NCI-H2081 (cell line): Measurements from ENCODE around the gene FAF2.
"Not testable (repeated sequence)": the region's sequence is repeated elsewhere in the genome, so short reads cannot be mapped to it uniquely, and the experiment has no call there.

ENCODE experiments used
- DNase-seq, 2 experiments: peaks; one replicate each; lab custom pipeline; 2025; lab: John Stamatoyannopoulos, UW

FAF2 gene, protein sequence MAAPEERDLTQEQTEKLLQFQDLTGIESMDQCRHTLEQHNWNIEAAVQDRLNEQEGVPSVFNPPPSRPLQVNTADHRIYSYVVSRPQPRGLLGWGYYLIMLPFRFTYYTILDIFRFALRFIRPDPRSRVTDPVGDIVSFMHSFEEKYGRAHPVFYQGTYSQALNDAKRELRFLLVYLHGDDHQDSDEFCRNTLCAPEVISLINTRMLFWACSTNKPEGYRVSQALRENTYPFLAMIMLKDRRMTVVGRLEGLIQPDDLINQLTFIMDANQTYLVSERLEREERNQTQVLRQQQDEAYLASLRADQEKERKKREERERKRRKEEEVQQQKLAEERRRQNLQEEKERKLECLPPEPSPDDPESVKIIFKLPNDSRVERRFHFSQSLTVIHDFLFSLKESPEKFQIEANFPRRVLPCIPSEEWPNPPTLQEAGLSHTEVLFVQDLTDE

GRCh38 chr5:176447978-176448608 lies at the start of gene FAF2:
Gene FAF2, plus strand, starts transcription at chr5:176448385. Its CDS starts 23 bp downstream, at chr5:176448408.
- DNase-seq = peak; percentile 91 to 93

GRCh38 chr5:176400382-176401156 lies 47.6 kb upstream of the FAF2 start:
- DNase-seq = no peak

- DNase-seq = no peak
These were observed 46.6 kb upstream of the FAF2 start for GRCh38 chr5:176401281-176402205.

- DNase-seq = no peak
These were observed 42.3 kb upstream of the FAF2 start for GRCh38 chr5:176405656-176406435.

- DNase-seq = no peak
These were observed 41.6 kb upstream of the FAF2 start for GRCh38 chr5:176406436-176407052.

GRCh38 chr5:176407456-176408251 lies 40.5 kb upstream of the FAF2 start:
- no peak for DNase-seq

DNA sequence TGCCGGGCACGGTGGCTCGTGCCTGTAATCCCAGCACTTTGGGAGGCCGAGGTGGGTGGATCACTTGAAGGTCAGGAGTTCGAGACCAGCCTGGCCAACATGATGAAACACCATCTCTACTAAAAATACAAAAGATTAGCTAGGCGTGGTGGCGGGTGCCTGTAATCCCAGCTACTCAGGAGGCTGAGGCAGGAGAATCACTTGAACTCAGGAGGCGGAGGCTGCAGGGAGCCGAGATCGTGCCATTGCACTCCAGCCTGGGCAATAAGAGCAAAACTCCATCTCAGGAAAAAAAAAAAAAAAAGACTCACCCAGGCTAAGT lies 40.0 kb upstream of the FAF2 start:
- not testable (repeated sequence) for DNase-seq

DNA sequence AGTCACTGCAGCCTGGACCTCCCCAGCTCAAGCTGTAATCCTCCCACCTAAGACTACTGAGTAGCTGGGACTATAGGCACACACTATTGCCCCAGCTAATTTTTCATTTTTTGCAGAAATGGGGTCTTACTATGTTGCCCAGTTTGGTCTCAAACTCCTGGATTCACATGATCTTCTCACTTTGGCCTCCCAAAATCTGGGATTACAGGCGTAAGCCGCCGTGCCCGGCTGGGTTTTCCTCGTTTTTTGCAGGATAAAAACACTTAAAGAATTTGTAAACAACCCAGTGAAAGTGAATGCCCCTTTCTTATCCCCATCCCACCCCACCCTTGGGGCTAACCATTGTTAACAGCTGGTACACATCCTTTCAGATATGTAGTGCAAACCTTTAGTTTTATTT lies 39.6 kb upstream of the FAF2 start:
- DNase-seq = no peak

DNA sequence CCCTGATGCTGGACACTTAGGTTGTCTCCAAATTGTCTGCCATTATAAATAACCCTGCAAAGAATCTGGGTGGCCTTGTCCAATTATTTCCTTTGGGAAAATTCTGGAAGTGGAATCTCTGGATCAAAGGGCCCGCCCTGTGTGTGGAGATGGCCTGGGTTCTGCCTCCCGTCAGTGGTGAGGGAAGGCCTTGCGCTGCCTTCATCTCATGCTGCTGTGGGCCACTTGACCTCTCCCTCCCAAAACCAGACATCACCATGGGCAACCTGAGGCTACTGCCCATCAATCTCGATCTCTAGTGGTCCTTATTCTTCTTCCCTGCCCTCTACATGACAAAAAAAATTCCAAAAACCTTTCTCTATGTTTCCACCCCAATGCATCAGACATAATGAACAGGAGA lies 38.4 kb upstream of the FAF2 start:
- DNase-seq = no peak

- no peak for DNase-seq
These were observed 37.6 kb upstream of the FAF2 start for GRCh38 chr5:176410486-176411180.

DNA sequence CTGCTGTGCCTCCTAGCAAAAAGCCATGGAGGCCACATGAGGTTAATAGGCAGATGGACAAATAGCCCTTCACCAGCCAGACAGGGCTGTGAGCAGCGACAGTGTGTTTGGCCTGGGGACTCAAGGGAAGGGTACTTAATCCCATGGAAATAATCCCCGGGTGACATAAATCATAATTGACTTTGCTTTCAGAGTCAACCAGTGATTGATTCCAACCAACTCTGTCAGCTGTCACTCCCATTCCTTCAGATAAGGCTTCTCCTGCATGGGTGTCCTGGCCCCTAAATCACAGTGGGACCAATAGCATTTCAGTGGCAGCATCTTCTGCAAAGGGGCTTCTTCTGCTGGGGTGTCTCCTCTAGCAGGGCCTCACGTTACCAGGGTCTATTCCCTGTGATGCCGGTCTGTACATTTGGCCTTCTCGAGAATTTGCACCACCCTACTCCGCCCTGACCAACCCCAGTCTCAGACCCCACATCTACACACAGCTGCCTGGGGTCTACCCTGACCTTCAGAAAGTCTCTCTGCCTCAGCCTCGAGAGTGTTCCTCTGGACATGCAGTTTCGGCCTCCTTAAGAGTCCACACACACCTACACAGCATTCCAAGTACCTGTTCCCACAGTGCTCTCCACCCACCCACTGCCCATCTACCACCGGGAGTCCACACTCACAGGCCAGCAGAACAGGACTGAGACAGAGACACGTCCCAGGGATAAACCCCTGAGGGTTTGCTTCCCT lies 35.5 kb upstream of the FAF2 start:
- no peak for DNase-seq

DNA sequence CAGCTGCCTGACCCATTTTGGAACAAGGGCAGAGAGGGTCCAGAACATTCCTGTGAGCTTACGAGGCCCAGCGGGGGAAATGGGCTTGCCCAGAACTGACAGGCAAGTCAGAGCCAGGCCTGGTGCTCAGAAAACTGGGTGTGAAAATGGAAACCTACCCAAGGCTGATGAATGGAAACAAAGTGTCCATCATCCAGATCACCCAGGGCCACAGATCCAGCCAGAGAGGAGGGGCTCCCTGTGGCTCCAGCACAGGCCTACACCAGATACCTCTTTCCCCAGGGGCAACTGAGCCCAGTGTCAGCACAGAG lies 35.0 kb upstream of the FAF2 start:
- no peak for DNase-seq

- DNase-seq = no peak
These were observed 34.4 kb upstream of the FAF2 start for GRCh38 chr5:176413709-176414191.

GRCh38 chr5:176414704-176415103 lies 33.5 kb upstream of the FAF2 start:
- no peak for DNase-seq

DNA sequence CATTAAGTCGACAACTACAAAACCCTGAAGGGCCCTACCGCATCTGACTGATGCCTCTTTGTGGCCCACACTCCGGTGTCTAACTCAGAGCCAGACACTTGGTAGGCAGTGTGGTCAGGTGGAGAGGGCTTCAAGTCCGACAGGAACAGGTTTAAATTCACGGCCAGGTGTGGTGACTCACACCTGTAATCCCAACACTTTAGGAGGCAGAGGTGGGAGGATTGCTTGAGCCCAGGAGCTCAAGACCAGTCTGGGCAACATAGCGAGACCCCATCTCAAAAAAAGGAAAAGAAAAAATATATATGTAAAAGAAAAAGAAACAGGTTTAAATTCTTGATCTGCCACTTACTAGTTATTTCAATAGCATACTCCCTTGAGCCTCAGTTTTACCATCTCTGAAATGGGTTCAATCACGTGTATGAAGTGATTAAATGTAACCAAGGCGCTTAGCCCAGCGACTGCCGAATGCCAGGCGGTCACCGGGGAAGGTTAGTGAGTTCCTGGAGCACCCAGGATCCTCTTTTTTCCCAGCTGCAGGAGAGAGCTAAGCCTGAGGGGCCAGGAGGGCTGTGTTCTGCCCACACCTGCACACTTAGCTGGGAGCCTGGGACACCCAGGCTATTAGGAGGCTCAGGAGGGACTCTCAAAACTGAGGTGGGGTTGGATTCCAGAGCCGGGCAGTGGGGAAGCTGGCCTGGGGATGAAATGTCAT lies 32.8 kb upstream of the FAF2 start:
- DNase-seq = peak in 1 of 2 experiments; percentile 20

GRCh38 chr5:176415952-176416924 lies 31.9 kb upstream of the FAF2 start, which contains the start of gene CLTB:
Gene CLTB, minus strand, starts transcription at chr5:176416539. Its CDS starts 176 bp downstream, at chr5:176416363.
- DNase-seq = peak; percentile 90 to 91
